ENCODE measurements around the gene SYPL1. TPM values are rescaled to one million over a fixed set of nuclear protein-coding genes. Genes with fewer than 3 reads are reported as not detected.

The SYPL1 gene
- total and polyA plus RNA-seq, 2 donors (not counting 3 experiments of a cell fraction or from before 2014, with no cell fraction given) = 59.8 to 67.1 TPM

DNA sequence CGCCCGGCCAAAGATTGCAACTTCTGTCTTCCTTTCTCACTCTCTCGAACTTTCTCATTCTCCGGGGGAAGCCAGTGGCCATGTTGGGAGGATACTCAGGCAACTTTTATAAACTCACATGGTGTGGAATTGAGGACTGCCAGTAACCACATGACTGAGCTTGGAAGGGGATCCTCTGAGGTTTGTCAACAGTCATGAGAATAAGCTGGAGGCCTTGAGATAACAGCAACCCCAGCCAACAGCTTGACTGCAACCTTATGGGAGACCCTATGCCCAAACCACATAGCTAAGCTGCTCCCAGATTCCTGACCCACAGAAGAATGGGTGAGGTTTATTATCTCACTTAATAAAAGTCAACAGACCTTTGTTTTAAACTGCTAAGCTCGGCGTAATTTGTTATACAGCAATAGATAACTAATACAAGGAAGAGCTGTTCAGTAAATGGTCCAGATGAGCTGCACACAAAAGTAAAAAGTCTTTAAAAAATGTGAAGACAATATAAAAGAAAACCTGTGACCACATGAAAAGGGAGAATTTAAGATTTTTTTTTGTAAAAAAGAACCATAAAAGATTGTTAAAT is 9.6 kb downstream of the SYPL1 start:
- Histone ChIP-seq H3K4me2 (ENCODE audit: insufficient read depth, low read length) (no peak overlapping the region), H3K9me3 (replicated peaks; ENCODE audit: control insufficient read depth, insufficient read depth, low read length) (no peaks in the 10 kb centered on the region), H3K27me3 (ENCODE audit: control insufficient read depth in 2 of 2, insufficient read depth in 2 of 2, low read length in 2 of 2) (no peaks in the 10 kb centered on the region), H3K9me1 (replicated peaks; ENCODE audit: control insufficient read depth, extremely low read depth, insufficient read depth, low read length) (no peaks in the 10 kb centered on the region), H3K4me3 (replicated peaks in 1 of 3; ENCODE audit: insufficient read depth in 1 of 3, low read depth in 1 of 3, low read length in 3 of 3) (no peak overlapping the region), H3K27ac (ENCODE audit: insufficient read depth, low read depth, low read length) (no peak overlapping the region), H3K79me2 (ENCODE audit: control insufficient read depth, insufficient read depth, low read length) (peaks cover 86% of the 10 kb centered on the region), H3K9ac (replicated peaks; ENCODE audit: extremely low read depth, insufficient read depth, low read length) (no peak overlapping the region), H3K36me3 (ENCODE audit: control insufficient read depth in 2 of 2, extremely low read depth in 1 of 2, insufficient read depth in 2 of 2, low read length in 2 of 2) (peaks cover 0 to 5% of the 10 kb centered on the region in 2 experiments), H3K4me1 (ENCODE audit: control insufficient read depth, extremely low read depth, insufficient read depth, low read length) (peaks cover 16% of the 10 kb centered on the region), H2AFZ (ENCODE audit: low read depth, low read length) (no peak overlapping the region), H4K20me1 (replicated peaks; ENCODE audit: control insufficient read depth, extremely low read depth, insufficient read depth, low read length) (peaks cover 3% of the 10 kb centered on the region)
- ChIA-PET CTCF (interaction anchor here (1.1 to 2.0 kb wide), 4 partner anchors 9 to 42 kb away, joined by 3 to 6 read pairs (median 4); no protein-coding TSS in a partner anchor), POLR2A (no interaction called here)
- no peak for DNase-seq (ENCODE audit: low read depth, low spot score)
- BruUV-seq (replicated peaks) = no TSS peak
- dilution Hi-C loops (cut with MboI; ENCODE audit: extremely low pct_ligation_motif_present, low sequenced_read_pairs) = no loop called here
- TF ChIP-seq JUN (IDR thresholded peaks at IDR 0.05; ENCODE audit: borderline replicate concordance, insufficient read depth, insufficient read length, low read depth) = no peak
- FAIRE-seq = no peak
- intact Hi-C loops (cut with micrococcal nuclease) = no loop called here

DNA sequence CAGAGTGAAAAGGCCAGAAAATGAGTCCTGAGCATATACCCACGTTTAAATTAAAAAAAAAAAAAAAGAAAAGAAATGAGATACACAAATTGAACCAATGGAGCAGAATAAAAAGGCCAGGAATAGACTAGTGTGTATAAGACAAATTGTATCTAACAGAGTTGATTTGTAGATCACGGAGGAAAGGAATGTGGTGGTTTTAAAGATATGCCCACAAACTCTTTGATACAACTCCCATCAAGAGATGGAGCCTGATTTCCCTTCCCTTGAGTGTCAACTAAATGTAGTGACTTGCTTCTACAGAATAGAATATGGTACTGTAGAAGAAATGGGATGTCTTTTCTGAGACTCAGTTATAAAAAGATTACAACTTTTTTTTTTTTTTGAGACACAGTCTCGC is 10.4 kb downstream of the SYPL1 start:
- no peaks in the 10 kb centered on the region for H3K9me3 ChIP-seq (replicated peaks; ENCODE audit: control insufficient read depth, insufficient read depth, low read length)
- TF ChIP-seq POLR2AphosphoS5 (IDR thresholded peaks at IDR 0.05; ENCODE audit: insufficient read depth, low read depth, low read length) = no peak
- no peak for TF ChIP-seq CTCF (IDR thresholded peaks at IDR 0.05; ENCODE audit: extremely low read depth in 1 of 2, insufficient read depth in 1 of 2, low read depth in 1 of 2, low read length in 2 of 2)
- TF ChIP-seq MYC (IDR thresholded peaks at IDR 0.05; ENCODE audit: low read depth, low read length) = no peak
- TF ChIP-seq JUN (IDR thresholded peaks at IDR 0.05; ENCODE audit: borderline replicate concordance, insufficient read depth, insufficient read length, low read depth) = no peak
- TF ChIP-seq, protein P1, sequence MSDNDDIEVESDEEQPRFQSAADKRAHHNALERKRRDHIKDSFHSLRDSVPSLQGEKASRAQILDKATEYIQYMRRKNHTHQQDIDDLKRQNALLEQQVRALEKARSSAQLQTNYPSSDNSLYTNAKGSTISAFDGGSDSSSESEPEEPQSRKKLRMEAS (IDR thresholded peaks at IDR 0.05; ENCODE audit: insufficient read depth, insufficient read length) = no peak
- TF ChIP-seq POLR2A (IDR thresholded peaks at IDR 0.05; ENCODE audit: low read depth, low read length) = no peak
- no peak for TF ChIP-seq GATA2 (IDR thresholded peaks at IDR 0.05; ENCODE audit: insufficient read depth, insufficient read length, low read depth, low read length)
- no peak for TF ChIP-seq FOS (IDR thresholded peaks at IDR 0.05; ENCODE audit: borderline replicate concordance, insufficient read depth, low read length)
- no peak for TF ChIP-seq EZH2 (IDR thresholded peaks at IDR 0.05; ENCODE audit: borderline replicate concordance, low read depth, low read length, severe bottlenecking)
- no peak overlapping the region for H3K27ac ChIP-seq (ENCODE audit: insufficient read depth, low read depth, low read length)
- H3K79me2 ChIP-seq (ENCODE audit: control insufficient read depth, insufficient read depth, low read length) = peaks cover 79% of the 10 kb centered on the region
- no peak overlapping the region for H3K9ac ChIP-seq (replicated peaks; ENCODE audit: extremely low read depth, insufficient read depth, low read length)
- intact Hi-C loops (cut with micrococcal nuclease) (no loop called here), dilution Hi-C loops (cut with MboI; ENCODE audit: extremely low pct_ligation_motif_present, low sequenced_read_pairs) (no loop called here)
- peaks cover 3% of the 10 kb centered on the region for H4K20me1 ChIP-seq (replicated peaks; ENCODE audit: control insufficient read depth, extremely low read depth, insufficient read depth, low read length)
- peaks cover 0 to 5% of the 10 kb centered on the region in 2 experiments for H3K36me3 ChIP-seq (ENCODE audit: control insufficient read depth in 2 of 2, extremely low read depth in 1 of 2, insufficient read depth in 2 of 2, low read length in 2 of 2)
- ChIA-PET POLR2A (no interaction called here), CTCF (interaction anchor here (1.4 kb wide), 1 partner anchor 8 kb away, joined by 3 read pairs; no protein-coding TSS in a partner anchor)
- H3K9me1 ChIP-seq (replicated peaks; ENCODE audit: control insufficient read depth, extremely low read depth, insufficient read depth, low read length) = no peaks in the 10 kb centered on the region
- no peak overlapping the region for H3K4me3 ChIP-seq (replicated peaks in 1 of 3; ENCODE audit: insufficient read depth in 1 of 3, low read depth in 1 of 3, low read length in 3 of 3)
- H3K4me2 ChIP-seq (ENCODE audit: insufficient read depth, low read length) = no peak overlapping the region
- no peak for FAIRE-seq
- BruUV-seq (replicated peaks) = no TSS peak
- no peak for DNase-seq (ENCODE audit: low read depth, low spot score)
- H3K4me1 ChIP-seq (ENCODE audit: control insufficient read depth, extremely low read depth, insufficient read depth, low read length) = peaks cover 16% of the 10 kb centered on the region
- no peaks in the 10 kb centered on the region for H3K27me3 ChIP-seq (ENCODE audit: control insufficient read depth in 2 of 2, insufficient read depth in 2 of 2, low read length in 2 of 2)
- H2AFZ ChIP-seq (ENCODE audit: low read depth, low read length) = no peak overlapping the region

Measured in endothelial cell of umbilical vein (primary cell).